Measurements from ENCODE around the gene VPS13D. TPM values are rescaled to one million over a fixed set of nuclear protein-coding genes. Genes with fewer than 3 reads are reported as not detected.

VPS13D gene
- total and polyA plus RNA-seq, 9 donors = 19.8 to 59.3 (median 41.8) TPM

DNA sequence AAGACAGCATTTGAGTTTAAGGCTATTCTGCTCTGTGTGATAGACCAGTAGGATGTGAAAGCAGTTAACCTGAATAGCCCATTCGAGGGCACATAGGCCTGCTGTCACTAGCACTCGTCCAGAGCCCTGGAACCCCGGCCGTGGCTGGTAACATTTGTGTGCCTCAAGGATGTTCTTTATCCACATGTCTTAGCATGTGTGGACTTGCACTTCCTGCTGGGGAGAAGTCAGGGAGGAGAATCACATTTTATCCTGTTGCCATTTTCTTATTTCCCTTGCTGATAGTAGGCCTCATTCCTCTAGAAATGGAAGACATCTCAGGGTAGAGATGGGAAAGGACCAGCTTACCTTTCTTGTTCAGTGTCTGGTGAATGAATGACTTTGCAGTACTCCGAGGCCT is 54.7 kb downstream of the VPS13D start:
- Histone ChIP-seq H3K27ac (no peak overlapping the region), H3K9me3 (no peaks in the 10 kb centered on the region), H3K36me3 (no peaks in the 10 kb centered on the region), H3K27me3 (no peaks in the 10 kb centered on the region), H3K4me3 (no peak overlapping the region), H3K4me1 (ENCODE audit: insufficient read depth) (no peaks in the 10 kb centered on the region)
- 93% methylated on average over 5 of the region's 5 CpGs for WGBS, 3 donors
- no peak for DNase-seq
- TF ChIP-seq, protein P1, sequence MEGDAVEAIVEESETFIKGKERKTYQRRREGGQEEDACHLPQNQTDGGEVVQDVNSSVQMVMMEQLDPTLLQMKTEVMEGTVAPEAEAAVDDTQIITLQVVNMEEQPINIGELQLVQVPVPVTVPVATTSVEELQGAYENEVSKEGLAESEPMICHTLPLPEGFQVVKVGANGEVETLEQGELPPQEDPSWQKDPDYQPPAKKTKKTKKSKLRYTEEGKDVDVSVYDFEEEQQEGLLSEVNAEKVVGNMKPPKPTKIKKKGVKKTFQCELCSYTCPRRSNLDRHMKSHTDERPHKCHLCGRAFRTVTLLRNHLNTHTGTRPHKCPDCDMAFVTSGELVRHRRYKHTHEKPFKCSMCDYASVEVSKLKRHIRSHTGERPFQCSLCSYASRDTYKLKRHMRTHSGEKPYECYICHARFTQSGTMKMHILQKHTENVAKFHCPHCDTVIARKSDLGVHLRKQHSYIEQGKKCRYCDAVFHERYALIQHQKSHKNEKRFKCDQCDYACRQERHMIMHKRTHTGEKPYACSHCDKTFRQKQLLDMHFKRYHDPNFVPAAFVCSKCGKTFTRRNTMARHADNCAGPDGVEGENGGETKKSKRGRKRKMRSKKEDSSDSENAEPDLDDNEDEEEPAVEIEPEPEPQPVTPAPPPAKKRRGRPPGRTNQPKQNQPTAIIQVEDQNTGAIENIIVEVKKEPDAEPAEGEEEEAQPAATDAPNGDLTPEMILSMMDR (IDR thresholded peaks at IDR 0.05) = no peak
- TF ChIP-seq POLR2A (IDR thresholded peaks at IDR 0.05) (no peak), EP300 (IDR thresholded peaks at IDR 0.05) (no peak)
- intact Hi-C loops (cut with DNase I) = no loop called here

DNA sequence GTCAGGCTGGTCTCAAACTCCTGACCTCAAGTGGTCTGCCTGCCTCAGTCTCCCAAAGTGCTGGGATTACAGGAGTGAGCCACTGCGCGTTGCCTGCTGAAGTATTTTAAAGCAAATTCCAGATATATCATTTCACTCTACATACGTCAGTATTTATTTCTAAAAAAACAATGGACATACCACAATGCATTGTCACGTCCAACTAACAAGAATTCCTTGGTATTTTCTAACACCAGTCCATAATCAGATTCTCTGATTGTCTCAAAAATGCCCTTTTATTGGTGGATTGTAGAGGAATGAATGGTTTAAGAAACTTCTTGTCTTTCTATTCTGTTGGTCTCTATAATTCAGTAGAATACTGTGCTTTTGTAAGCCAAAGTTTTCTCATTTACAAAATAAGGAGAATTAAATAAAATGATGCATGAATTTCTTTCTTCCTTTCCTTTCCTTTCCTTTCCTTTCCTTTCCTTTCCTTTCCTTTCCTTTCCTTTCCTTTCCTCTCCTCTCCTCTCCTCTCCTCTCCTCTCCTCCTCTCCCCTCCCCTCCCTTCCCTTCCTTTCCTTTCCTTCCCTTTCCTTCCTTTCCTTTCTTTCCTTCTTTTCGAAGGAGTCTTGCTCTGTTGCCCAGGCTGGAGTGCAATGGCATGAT is 55.8 kb downstream of the VPS13D start:
- no peaks in the 10 kb centered on the region for H3K4me1 ChIP-seq (ENCODE audit: insufficient read depth)
- intact Hi-C loops (cut with DNase I) = no loop called here
- H3K27me3 ChIP-seq = no peaks in the 10 kb centered on the region
- no peak overlapping the region for H3K27ac ChIP-seq
- WGBS, 3 donors = 95 to 99% (median 98%) methylated on average over 5 of the region's 5 CpGs
- DNase-seq = no peak
- no peaks in the 10 kb centered on the region for H3K9me3 ChIP-seq
- H3K36me3 ChIP-seq = no peaks in the 10 kb centered on the region
- H3K4me3 ChIP-seq = no peak overlapping the region
- TF ChIP-seq, protein P1 (IDR thresholded peaks at IDR 0.05) = no peak
- no peak for TF ChIP-seq EP300 (IDR thresholded peaks at IDR 0.05)
- TF ChIP-seq POLR2A (IDR thresholded peaks at IDR 0.05) = no peak

DNA sequence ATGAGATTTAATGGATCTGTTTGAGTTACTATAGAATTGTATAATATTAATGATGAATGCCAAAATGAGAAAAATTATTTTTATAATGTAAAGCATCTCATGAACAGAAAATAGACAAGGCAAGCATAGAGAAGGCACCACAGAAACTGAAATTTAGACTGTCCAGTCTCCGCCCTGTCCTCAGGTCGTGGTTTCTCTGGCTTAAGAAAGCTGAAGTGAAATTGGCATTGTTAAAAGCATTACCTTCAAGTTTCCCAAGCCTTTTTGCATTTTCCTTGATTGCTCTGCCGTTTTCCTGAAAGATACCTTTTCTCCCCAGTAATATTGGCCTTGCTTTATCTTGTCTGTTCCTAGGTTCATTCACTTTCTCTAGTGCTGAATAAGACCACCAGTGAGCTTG is 58.0 kb downstream of the VPS13D start:
- no peaks in the 10 kb centered on the region for H3K36me3 ChIP-seq
- 82 to 94% (median 92%) methylated on average over 3 of the region's 3 CpGs for WGBS, 3 donors
- H3K9me3 ChIP-seq = no peaks in the 10 kb centered on the region
- no peak overlapping the region for H3K4me3 ChIP-seq
- no peaks in the 10 kb centered on the region for H3K27me3 ChIP-seq
- no peak for DNase-seq
- H3K27ac ChIP-seq = no peak overlapping the region
- TF ChIP-seq POLR2A (IDR thresholded peaks at IDR 0.05) = no peak
- TF ChIP-seq, protein P1 (IDR thresholded peaks at IDR 0.05) = no peak
- TF ChIP-seq EP300 (IDR thresholded peaks at IDR 0.05) = no peak
- no peaks in the 10 kb centered on the region for H3K4me1 ChIP-seq (ENCODE audit: insufficient read depth)
- intact Hi-C loops (cut with DNase I) = no loop called here

DNA sequence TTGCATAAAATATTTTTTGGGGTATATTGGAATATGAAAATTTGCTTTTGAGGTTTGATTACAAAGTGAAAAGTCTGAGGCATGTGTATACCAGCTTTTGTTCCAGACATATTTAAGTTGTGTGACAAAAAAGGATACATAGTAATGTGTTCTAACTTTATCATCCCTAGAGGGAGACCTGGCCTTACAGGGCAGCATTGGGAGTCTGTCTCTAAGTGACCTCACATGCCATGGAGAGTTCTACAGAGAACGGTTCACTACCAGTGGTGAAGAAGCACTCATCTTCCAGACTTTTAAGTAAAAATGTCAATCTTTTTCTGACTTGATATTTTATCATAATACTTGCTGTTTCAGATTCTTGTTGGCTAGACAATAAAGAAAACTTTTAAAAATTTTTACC is 61.0 kb downstream of the VPS13D start:
- H3K27me3 ChIP-seq = no peaks in the 10 kb centered on the region
- no peaks in the 10 kb centered on the region for H3K4me1 ChIP-seq (ENCODE audit: insufficient read depth)
- no peaks in the 10 kb centered on the region for H3K36me3 ChIP-seq
- H3K4me3 ChIP-seq = no peak overlapping the region
- intact Hi-C loops (cut with DNase I) = no loop called here
- no peaks in the 10 kb centered on the region for H3K9me3 ChIP-seq
- 69 to 80% (median 78%) methylated on average over 1 of the region's 1 CpG for WGBS, 3 donors
- H3K27ac ChIP-seq = no peak overlapping the region
- TF ChIP-seq EP300 (IDR thresholded peaks at IDR 0.05) (no peak), POLR2A (IDR thresholded peaks at IDR 0.05) (no peak)
- TF ChIP-seq, protein P1 (IDR thresholded peaks at IDR 0.05) = no peak
- DNase-seq = no peak

Measured in ovary (tissue), 9 donors.